Trophoblast cell (in vitro differentiated cells and primary cell): ENCODE data around the gene IGF1.

ENCODE experiments used
- DNase-seq, 2 donors: peaks; one replicate each; pipeline ENCODE4 v3.0.0-alpha.2; 2016
- H2AFZ ChIP-seq: 2 replicates; pipeline ENCODE4 v1.6.1; 2013; ENCODE audit warnings: low read length, moderate library complexity, mild to moderate bottlenecking; ENCODE audit not compliant: insufficient read depth, poor library complexity
- H2AK5ac ChIP-seq: 2 replicates; pipeline ENCODE4 v1.6.1; 2013; ENCODE audit warnings: mild to moderate bottlenecking, low read length
- H2BK120ac ChIP-seq: 2 replicates; pipeline ENCODE4 v1.6.1; 2013; ENCODE audit warnings: low read length, mild to moderate bottlenecking, moderate library complexity; ENCODE audit not compliant: insufficient read depth, poor library complexity
- H2BK12ac ChIP-seq: 2 replicates; pipeline ENCODE4 v1.6.1; 2013; ENCODE audit warnings: mild to moderate bottlenecking, low read length, moderate library complexity
- H2BK5ac ChIP-seq: 2 replicates; pipeline ENCODE4 v1.6.1; 2013; ENCODE audit warnings: low read length, low read depth, moderate library complexity, mild to moderate bottlenecking; ENCODE audit not compliant: poor library complexity
- H3K14ac ChIP-seq: 2 replicates; pipeline ENCODE4 v1.6.1; 2013; ENCODE audit warnings: mild to moderate bottlenecking, low read length
- H3K18ac ChIP-seq: 2 replicates; pipeline ENCODE4 v1.6.1; 2013; ENCODE audit warnings: mild to moderate bottlenecking, low read length
- H3K23ac ChIP-seq: 2 replicates; pipeline ENCODE4 v1.6.1; 2013; ENCODE audit warnings: low read length
- H3K27ac ChIP-seq: 2 replicates; pipeline ENCODE4 v1.5.1; 2013; ENCODE audit warnings: low read depth, mild to moderate bottlenecking, inconsistent platforms, low read length, moderate library complexity
- H3K27me3 ChIP-seq: 2 replicates; pipeline ENCODE4 v1.6.1; 2013; ENCODE audit warnings: inconsistent platforms, mild to moderate bottlenecking, low read length, moderate library complexity; ENCODE audit not compliant: insufficient read depth
- H3K36me3 ChIP-seq, 2 experiments: 1 replicate in 1 of 2; 2 replicates in 1 of 2; pipeline ENCODE4 v1.6.1; 2013; ENCODE audit warnings: low read length in 2 of 2, mild to moderate bottlenecking in 2 of 2, moderate library complexity in 1 of 2; ENCODE audit not compliant: insufficient read depth in 2 of 2, control insufficient read depth in 1 of 2
- H3K4ac ChIP-seq: 2 replicates; pipeline ENCODE4 v1.6.1; 2013; ENCODE audit warnings: low read depth, mild to moderate bottlenecking, low read length, moderate library complexity
- H3K4me1 ChIP-seq, 2 experiments: 1 replicate in 1 of 2; 2 replicates in 1 of 2; pipeline ENCODE4 v1.6.1; 2013; ENCODE audit warnings: low read length in 2 of 2, mild to moderate bottlenecking in 2 of 2, moderate library complexity in 1 of 2; ENCODE audit not compliant: insufficient read depth in 2 of 2, control insufficient read depth in 1 of 2
- H3K4me2 ChIP-seq: 2 replicates; pipeline ENCODE4 v1.6.1; 2013; ENCODE audit warnings: inconsistent platforms, mild to moderate bottlenecking, low read length, moderate library complexity
- H3K4me3 ChIP-seq: 2 replicates; pipeline ENCODE4 v1.5.1; 2013; ENCODE audit warnings: mild to moderate bottlenecking, low read depth, low read length, inconsistent platforms
- H3K79me1 ChIP-seq: one replicate; pipeline ENCODE4 v1.6.1; 2013; ENCODE audit warnings: low read length
- H3K79me2 ChIP-seq: 2 replicates; pipeline ENCODE4 v1.6.1; 2013; ENCODE audit warnings: low read length, mild to moderate bottlenecking; ENCODE audit not compliant: control insufficient read depth, insufficient read depth, poor library complexity
- H3K9ac ChIP-seq: 2 replicates; pipeline ENCODE4 v1.6.1; 2013; ENCODE audit warnings: mild to moderate bottlenecking, low read length
- H3K9me3 ChIP-seq: 2 replicates; pipeline ENCODE4 v1.6.1; 2013; ENCODE audit warnings: low read depth, mild to moderate bottlenecking, control low read depth, inconsistent platforms, low read length; ENCODE audit not compliant: insufficient read depth
- H4K12ac ChIP-seq: 2 replicates; pipeline ENCODE4 v1.6.1; 2013; ENCODE audit warnings: low read depth, mild to moderate bottlenecking, low read length, moderate library complexity
- H4K8ac ChIP-seq: 2 replicates; pipeline ENCODE4 v1.6.1; 2013; ENCODE audit warnings: low read depth, mild to moderate bottlenecking, low read length, moderate library complexity
- H4K91ac ChIP-seq: one replicate; pipeline ENCODE4 v1.6.1; 2013; ENCODE audit warnings: low read depth, mild to moderate bottlenecking, low read length, moderate library complexity
- WGBS: extraction: QIAGEN DNeasy Blood & Tissue Kit; methylation state at CpG from one replicate; pipeline ENCODE4 v1.1.7; 2013; ENCODE audit warnings: missing lambda C conversion rate; ENCODE audit not compliant: insufficient read length, insufficient coverage; ENCODE audit errors: extremely low coverage; 5-methylcytosine and 5-hydroxymethylcytosine counted together

Gene IGF1

GRCh38 chr12:102510463-102510862, 30.1 kb upstream of the IGF1 start:
- Histone ChIP-seq H3K9me3 (no peaks in the 10 kb centered on the region), H2AFZ (no peak overlapping the region), H3K4me3 (no peak overlapping the region), H2BK120ac (no peak overlapping the region), H3K4me1 (no peaks in the 10 kb centered on the region), H4K8ac (no peak overlapping the region), H3K4ac (no peak overlapping the region), H3K9ac (no peak overlapping the region), H3K14ac (no peak overlapping the region), H3K4me2 (no peak overlapping the region), H2BK5ac (no peak overlapping the region), H2AK5ac (no peak overlapping the region), H3K27ac (no peak overlapping the region), H3K18ac (no peak overlapping the region), H3K79me1 (no peaks in the 10 kb centered on the region), H3K23ac (no peak overlapping the region), H2BK12ac (no peak overlapping the region), H3K79me2 (no peaks in the 10 kb centered on the region), H3K27me3 (no peaks in the 10 kb centered on the region), H3K36me3 (no peaks in the 10 kb centered on the region), H4K91ac (no peak overlapping the region), H4K12ac (no peak overlapping the region)
- no CpG with 5 or more reads among the region's 3 CpGs for WGBS
- peak in 1 of 2 donors; percentile 60 for DNase-seq

GRCh38 chr12:102510031-102510430, 29.7 kb upstream of the IGF1 start:
- H3K14ac ChIP-seq, result no peak overlapping the region
- H2BK5ac ChIP-seq, result no peak overlapping the region
- H2BK12ac ChIP-seq, result no peak overlapping the region
- DNase-seq, result peak; percentile 53 to 79
- H3K79me2 ChIP-seq, result no peaks in the 10 kb centered on the region
- no peak overlapping the region for H4K8ac ChIP-seq
- H2BK120ac ChIP-seq, result no peak overlapping the region
- no peak overlapping the region for H3K18ac ChIP-seq
- no peaks in the 10 kb centered on the region for H3K27me3 ChIP-seq
- no peaks in the 10 kb centered on the region for H3K9me3 ChIP-seq
- H2AFZ ChIP-seq, result no peak overlapping the region
- no peaks in the 10 kb centered on the region for H3K36me3 ChIP-seq
- no peak overlapping the region for H3K23ac ChIP-seq
- no peak overlapping the region for H3K4me2 ChIP-seq
- no peak overlapping the region for H4K12ac ChIP-seq
- H2AK5ac ChIP-seq, result no peak overlapping the region
- no peak overlapping the region for H3K27ac ChIP-seq
- H4K91ac ChIP-seq, result no peak overlapping the region
- no peak overlapping the region for H3K4ac ChIP-seq
- H3K9ac ChIP-seq, result no peak overlapping the region
- H3K4me3 ChIP-seq, result no peak overlapping the region
- H3K4me1 ChIP-seq, result no peaks in the 10 kb centered on the region
- no CpG with 5 or more reads among the region's 1 CpG for WGBS
- no peaks in the 10 kb centered on the region for H3K79me1 ChIP-seq

GRCh38 chr12:102509123-102509626, 28.8 kb upstream of the IGF1 start:
- H2BK12ac ChIP-seq, result no peak overlapping the region
- H3K27ac ChIP-seq, result no peak overlapping the region
- no peak for DNase-seq
- no peaks in the 10 kb centered on the region for H3K9me3 ChIP-seq
- H4K12ac ChIP-seq, result no peak overlapping the region
- no peaks in the 10 kb centered on the region for H3K4me1 ChIP-seq
- no peak overlapping the region for H4K91ac ChIP-seq
- no peak overlapping the region for H4K8ac ChIP-seq
- H2AFZ ChIP-seq, result no peak overlapping the region
- H3K4ac ChIP-seq, result no peak overlapping the region
- H3K36me3 ChIP-seq, result no peaks in the 10 kb centered on the region
- H3K4me2 ChIP-seq, result no peak overlapping the region
- H2BK5ac ChIP-seq, result no peak overlapping the region
- H3K14ac ChIP-seq, result no peak overlapping the region
- no peak overlapping the region for H2AK5ac ChIP-seq
- H3K79me2 ChIP-seq, result no peaks in the 10 kb centered on the region
- H3K4me3 ChIP-seq, result no peak overlapping the region
- no peaks in the 10 kb centered on the region for H3K79me1 ChIP-seq
- no peak overlapping the region for H3K23ac ChIP-seq
- H2BK120ac ChIP-seq, result no peak overlapping the region
- H3K18ac ChIP-seq, result no peak overlapping the region
- H3K27me3 ChIP-seq, result no peaks in the 10 kb centered on the region
- H3K9ac ChIP-seq, result no peak overlapping the region

GRCh38 chr12:102508052-102508451, 27.7 kb upstream of the IGF1 start:
- Histone ChIP-seq H3K14ac (no peak overlapping the region), H3K4me3 (no peak overlapping the region), H2BK5ac (no peak overlapping the region), H3K4me1 (no peaks in the 10 kb centered on the region), H3K79me2 (no peaks in the 10 kb centered on the region), H3K79me1 (no peaks in the 10 kb centered on the region), H4K8ac (no peak overlapping the region), H2BK120ac (no peak overlapping the region), H3K36me3 (no peaks in the 10 kb centered on the region), H4K12ac (no peak overlapping the region), H3K4me2 (no peak overlapping the region), H3K18ac (no peak overlapping the region), H2BK12ac (no peak overlapping the region), H3K9ac (no peak overlapping the region), H3K23ac (no peak overlapping the region), H3K27me3 (no peaks in the 10 kb centered on the region), H2AFZ (no peak overlapping the region), H4K91ac (no peak overlapping the region), H3K9me3 (no peaks in the 10 kb centered on the region), H2AK5ac (no peak overlapping the region), H3K27ac (no peak overlapping the region), H3K4ac (no peak overlapping the region)
- no peak for DNase-seq
